ENCODE measurements around the gene AADACL2.
"Not testable (repeated sequence)": the region's sequence is repeated elsewhere in the genome, so short reads cannot be mapped to it uniquely, and the experiment has no call there.

Gene AADACL2

GRCh38 chr3:151733613-151734012, at the start of gene AADACL2:
Gene AADACL2 (plus strand): TSS chr3:151733927. CDS start chr3:151734036, 109 bp downstream.
- H3K4me3 ChIP-seq (ENCODE audit: low read depth, low read length), result no peak within 1 kb of the TSS

GRCh38 chr3:151684094-151684493, 49.6 kb upstream of the AADACL2 start:
- H3K4me3 ChIP-seq (ENCODE audit: low read depth, low read length), result no peak overlapping the region

- H3K4me3 ChIP-seq (ENCODE audit: low read depth, low read length), result no peak overlapping the region
Measured at GRCh38 chr3:151686257-151686656, 47.5 kb upstream of the AADACL2 start.

GRCh38 chr3:151687076-151687475, 46.7 kb upstream of the AADACL2 start:
- no peak overlapping the region for H3K4me3 ChIP-seq (ENCODE audit: low read depth, low read length)

- H3K4me3 ChIP-seq (ENCODE audit: low read depth, low read length), result no peak overlapping the region
Measured at GRCh38 chr3:151688571-151688970, 45.2 kb upstream of the AADACL2 start.

DNA sequence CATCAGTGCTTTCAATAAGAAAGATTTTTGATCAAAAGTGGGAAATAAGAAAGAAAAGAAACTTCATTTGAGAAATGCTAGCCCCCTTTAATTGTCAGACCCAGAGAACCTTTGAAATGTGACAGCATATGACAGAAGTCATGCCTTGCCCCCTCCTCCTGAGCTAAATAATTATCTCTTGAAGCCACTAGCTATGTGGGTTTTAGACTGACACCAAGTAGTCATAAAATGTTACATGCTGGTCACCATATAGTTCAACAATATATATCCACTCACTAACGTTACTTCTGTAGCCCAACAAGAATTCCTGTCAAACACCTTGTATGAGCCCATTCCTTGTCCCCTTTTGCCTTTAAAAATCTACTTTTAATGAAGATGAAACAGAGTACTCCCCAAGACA, 43.1 kb upstream of the AADACL2 start:
- no peak overlapping the region for H3K4me3 ChIP-seq (ENCODE audit: low read depth, low read length)

DNA sequence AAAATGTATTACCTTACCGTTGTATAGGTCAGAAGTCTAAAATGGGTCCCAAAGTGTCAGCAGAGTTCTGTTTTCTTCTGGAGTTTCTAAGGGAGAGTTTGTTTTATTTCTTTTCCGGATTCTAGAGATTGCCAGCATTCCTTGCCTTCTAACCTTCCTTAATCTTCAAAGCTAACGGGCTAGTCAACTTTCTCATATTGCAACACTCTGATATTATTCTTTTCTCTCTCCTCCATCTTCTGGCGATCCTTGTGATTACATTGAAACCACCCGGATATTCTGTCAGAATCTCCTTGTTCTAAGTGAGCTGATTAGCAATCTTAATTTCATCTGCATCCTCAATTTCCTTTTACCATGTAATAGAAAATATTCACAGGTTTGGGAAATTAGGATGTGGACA, 36.2 kb upstream of the AADACL2 start:
- H3K4me3 ChIP-seq (ENCODE audit: low read depth, low read length), result no peak overlapping the region

GRCh38 chr3:151707216-151707615, 26.5 kb upstream of the AADACL2 start:
- H3K4me3 ChIP-seq (ENCODE audit: low read depth, low read length), result no peak overlapping the region

DNA sequence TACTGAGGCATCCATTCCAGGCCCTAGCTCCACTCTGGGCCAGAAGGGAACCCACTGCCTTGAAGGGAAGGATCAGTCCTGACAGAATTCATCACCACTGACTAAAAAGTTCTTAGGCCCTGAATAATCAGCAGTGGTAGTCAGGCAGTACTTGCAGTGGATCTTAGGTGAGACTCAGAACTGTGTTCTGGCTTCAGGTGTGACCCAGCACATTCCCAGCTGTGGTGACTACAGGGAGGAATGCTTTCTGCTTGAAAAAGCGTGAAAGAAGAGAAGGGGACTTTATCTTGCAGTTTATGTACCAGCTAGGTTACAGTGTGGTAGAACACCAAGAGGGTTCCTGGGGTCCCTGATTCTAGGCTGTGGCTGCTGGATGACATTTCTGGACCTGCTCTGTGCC, 24.9 kb upstream of the AADACL2 start:
- H3K4me3 ChIP-seq (ENCODE audit: low read depth, low read length), result no peak overlapping the region

DNA sequence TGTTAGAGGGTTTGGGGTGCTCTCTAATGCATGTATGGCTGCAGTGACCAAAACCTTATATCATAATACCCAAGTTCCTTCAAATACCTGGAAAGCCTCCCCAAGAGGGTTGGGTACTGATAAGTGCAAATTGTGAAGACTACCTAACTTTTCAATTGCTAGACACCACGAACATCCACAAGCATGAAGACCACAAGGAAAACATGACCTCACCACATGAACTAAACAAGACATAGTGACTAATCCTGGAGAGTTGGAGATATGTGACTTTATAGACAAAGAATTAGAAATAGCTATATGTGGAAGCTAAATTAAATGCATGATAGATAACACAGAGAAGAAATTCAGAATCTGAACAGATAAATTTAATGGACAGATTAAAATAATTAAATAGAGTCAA, 23.9 kb upstream of the AADACL2 start:
- H3K4me3 ChIP-seq (ENCODE audit: low read depth, low read length), result no peak overlapping the region

DNA sequence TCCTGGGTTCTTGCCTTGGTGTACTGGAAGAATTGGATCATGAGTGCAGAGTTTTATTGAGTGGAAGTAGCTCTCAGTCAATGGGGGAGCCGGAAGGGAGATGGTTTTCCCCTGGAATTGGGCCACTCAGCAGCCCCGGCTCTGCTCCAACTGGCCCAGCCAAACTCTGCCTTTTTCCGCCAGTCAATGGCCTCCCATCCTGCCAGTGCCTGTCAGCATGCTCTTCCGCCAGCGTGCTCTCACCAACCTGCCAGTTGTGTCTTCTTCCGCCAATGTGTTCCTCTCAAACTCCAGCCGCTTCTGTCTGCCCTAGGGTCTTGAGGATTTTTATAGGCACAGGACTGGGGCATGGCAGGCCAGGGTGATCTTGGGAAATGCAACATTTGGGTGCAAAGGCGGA, 12.4 kb upstream of the AADACL2 start:
- no peak overlapping the region for H3K4me3 ChIP-seq (ENCODE audit: low read depth, low read length)

DNA sequence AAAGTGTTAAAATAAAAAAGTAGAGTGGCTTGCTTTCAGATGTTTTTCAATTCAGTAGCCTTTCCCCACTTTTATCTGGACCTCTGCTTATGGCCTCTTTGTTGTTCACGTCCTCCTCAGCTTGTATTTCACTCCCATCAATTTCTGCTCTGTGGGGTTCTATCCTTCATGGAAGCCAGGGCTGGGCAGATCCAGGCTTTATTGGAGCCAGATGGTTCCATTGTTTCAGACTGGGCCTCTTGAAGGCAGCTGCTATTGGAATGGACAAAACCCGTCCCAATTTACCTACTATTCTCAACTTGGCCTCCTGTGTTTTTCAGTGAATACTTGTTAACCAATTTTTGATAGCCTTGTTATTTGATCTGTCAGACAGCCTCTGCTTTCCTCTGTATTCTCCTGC, 10.9 kb upstream of the AADACL2 start:
- no peak overlapping the region for H3K4me3 ChIP-seq (ENCODE audit: low read depth, low read length)

GRCh38 chr3:151724576-151725562, 8.9 kb upstream of the AADACL2 start:
- no peak overlapping the region for H3K4me3 ChIP-seq (ENCODE audit: low read depth, low read length)

- no peak overlapping the region for H3K4me3 ChIP-seq (ENCODE audit: low read depth, low read length)
Measured at GRCh38 chr3:151726016-151726415, 7.7 kb upstream of the AADACL2 start.

GRCh38 chr3:151732861-151733260, 866 bp upstream of the AADACL2 start:
- H3K4me3 ChIP-seq (ENCODE audit: low read depth, low read length), result no peak overlapping the region

GRCh38 chr3:151740581-151740980, 6.9 kb downstream of the AADACL2 start:
- H3K4me3 ChIP-seq (ENCODE audit: low read depth, low read length), result no peak overlapping the region

GRCh38 chr3:151743855-151744254, 10.1 kb downstream of the AADACL2 start:
- no peak overlapping the region for H3K4me3 ChIP-seq (ENCODE audit: low read depth, low read length)

GRCh38 chr3:151750181-151750580, 16.5 kb downstream of the AADACL2 start:
- H3K4me3 ChIP-seq (ENCODE audit: low read depth, low read length), result no peak overlapping the region

DNA sequence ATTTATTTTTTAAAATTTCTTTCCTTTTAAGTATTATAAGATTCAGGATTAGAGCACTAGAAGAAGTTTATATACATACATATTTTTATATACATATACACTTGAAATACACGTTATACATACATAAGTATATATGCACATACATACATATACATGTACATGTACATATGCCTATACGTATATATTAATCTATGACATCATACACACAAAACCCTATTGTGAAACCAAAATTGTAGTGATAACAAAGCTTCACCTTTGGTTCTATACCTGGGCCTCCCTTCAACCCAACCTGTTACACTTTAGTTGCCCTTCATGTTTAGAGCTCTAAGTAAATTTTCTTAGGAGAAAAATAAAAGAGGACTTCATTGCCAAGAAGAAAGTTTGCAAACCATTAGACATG, 17.0 kb downstream of the AADACL2 start:
- no peak overlapping the region for H3K4me3 ChIP-seq (ENCODE audit: low read depth, low read length)

DNA sequence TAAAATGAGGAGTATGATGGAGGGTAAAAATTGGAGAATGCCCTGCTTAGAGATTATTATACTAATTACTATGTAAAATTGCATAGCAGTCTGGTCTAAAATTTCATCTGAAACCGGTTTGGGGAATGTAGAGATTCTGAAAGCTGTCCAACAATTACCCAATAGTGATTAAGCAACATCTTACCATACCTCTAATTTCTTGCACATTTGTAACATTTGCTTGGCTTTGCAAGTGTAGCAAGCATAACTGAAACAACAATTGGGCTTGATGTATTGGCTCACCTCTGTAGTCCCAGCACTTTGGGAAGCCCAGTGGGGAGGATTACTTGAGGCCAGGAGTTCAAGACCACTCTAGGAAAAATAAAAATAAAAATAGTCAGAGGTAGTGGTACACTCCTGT, 17.4 kb downstream of the AADACL2 start:
- H3K4me3 ChIP-seq (ENCODE audit: low read depth, low read length), result no peak overlapping the region

- H3K4me3 ChIP-seq (ENCODE audit: low read depth, low read length), result no peak overlapping the region
Measured at GRCh38 chr3:151753846-151754245, 20.1 kb downstream of the AADACL2 start.

DNA sequence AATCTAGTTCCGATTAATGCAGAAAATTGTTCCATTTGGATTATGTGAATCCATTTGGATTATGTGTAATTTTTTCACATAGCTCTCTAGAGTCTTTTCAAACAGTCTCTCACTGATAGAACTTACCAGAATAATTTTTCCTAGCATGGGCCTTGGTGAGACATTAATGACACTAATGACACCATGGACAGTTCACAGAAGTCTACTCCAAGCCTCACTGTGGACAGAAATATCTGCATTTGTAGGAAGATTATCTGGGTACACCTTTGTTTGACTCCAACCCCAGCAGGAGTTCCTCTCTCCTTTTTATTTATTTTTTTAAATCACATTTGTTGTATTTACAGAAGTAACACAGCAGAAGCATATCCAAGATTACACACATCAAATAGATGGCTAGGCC, 27.9 kb downstream of the AADACL2 start:
- H3K4me3 ChIP-seq (ENCODE audit: low read depth, low read length), result no peak overlapping the region

GRCh38 chr3:151764699-151765098, 31.0 kb downstream of the AADACL2 start:
- H3K4me3 ChIP-seq (ENCODE audit: low read depth, low read length), result not testable (repeated sequence)
